ENCODE measurements around the gene BAIAP2.

BAIAP2 gene

GRCh38 chr17:81091774-81092517 is 57.0 kb downstream of the BAIAP2 start:
- no peak for DNase-seq

- DNase-seq: no peak
Measured at GRCh38 chr17:81092518-81093095, 57.7 kb downstream of the BAIAP2 start.

GRCh38 chr17:81093619-81094508 is 58.9 kb downstream of the BAIAP2 start:
- no peak for DNase-seq

GRCh38 chr17:81094509-81095382 is 59.8 kb downstream of the BAIAP2 start:
- DNase-seq: peak; percentile 89

- DNase-seq: peak; percentile 41
Measured at GRCh38 chr17:81095383-81095762, 60.4 kb downstream of the BAIAP2 start.

GRCh38 chr17:81096741-81097133 is 61.8 kb downstream of the BAIAP2 start:
- DNase-seq: no peak

GRCh38 chr17:81097134-81097942 is 62.4 kb downstream of the BAIAP2 start:
- peak; percentile 46 for DNase-seq

- DNase-seq: no peak
Measured at GRCh38 chr17:81097943-81098308, 63.0 kb downstream of the BAIAP2 start.

GRCh38 chr17:81099888-81100287 is 64.9 kb downstream of the BAIAP2 start:
- no peak for DNase-seq

- no peak for DNase-seq
Measured at GRCh38 chr17:81100668-81101067, 65.7 kb downstream of the BAIAP2 start.

- peak; percentile 85 for DNase-seq
Measured at GRCh38 chr17:81101614-81102306, 66.8 kb downstream of the BAIAP2 start.

- DNase-seq: no peak
Measured at GRCh38 chr17:81102352-81102751, 67.4 kb downstream of the BAIAP2 start.

GRCh38 chr17:81102869-81103268 is 67.9 kb downstream of the BAIAP2 start:
- no peak for DNase-seq

- DNase-seq: no peak
Measured at GRCh38 chr17:81103379-81103778, 68.4 kb downstream of the BAIAP2 start.

- no peak for DNase-seq
Measured at GRCh38 chr17:81106716-81107115, 71.8 kb downstream of the BAIAP2 start.

- DNase-seq: no peak
Measured at GRCh38 chr17:81108220-81108619, 73.3 kb downstream of the BAIAP2 start.

- DNase-seq: no peak
Measured at GRCh38 chr17:81109957-81110356, 75.0 kb downstream of the BAIAP2 start.

GRCh38 chr17:81110488-81111040 is 75.6 kb downstream of the BAIAP2 start:
- DNase-seq: no peak

- DNase-seq: no peak
Measured at GRCh38 chr17:81111066-81111465, 76.1 kb downstream of the BAIAP2 start.

GRCh38 chr17:81112450-81112849 is 77.5 kb downstream of the BAIAP2 start:
- DNase-seq: no peak
